NCI-H2227 treated with DMSO at 0.1 percent for 48 hours (cell line): Measurements from ENCODE around the gene KRTAP10-10.
"Not testable (repeated sequence)": the region's sequence is repeated elsewhere in the genome, so short reads cannot be mapped to it uniquely, and the experiment has no call there.

Experiments
- DNase-seq: peaks from one replicate; lab custom pipeline; 2025; lab: John Stamatoyannopoulos, UW

The KRTAP10-10 gene

GRCh38 chr21:44637018-44637850 lies at the start of gene KRTAP10-10:
Gene KRTAP10-10 (plus strand): TSS chr21:44637356. CDS start chr21:44637418, 62 bp downstream.
- peak; percentile 80 for DNase-seq

- DNase-seq, result no peak
These were observed 48.1 kb upstream of the KRTAP10-10 start for GRCh38 chr21:44589094-44589493.

- DNase-seq, result no peak
These were observed 47.4 kb upstream of the KRTAP10-10 start for GRCh38 chr21:44589586-44590305.

GRCh38 chr21:44590311-44590721 lies 46.8 kb upstream of the KRTAP10-10 start:
- no peak for DNase-seq

GRCh38 chr21:44590897-44591800 lies 46.0 kb upstream of the KRTAP10-10 start:
- DNase-seq, result not testable (repeated sequence)

GRCh38 chr21:44591801-44592130 lies 45.4 kb upstream of the KRTAP10-10 start:
- not testable (repeated sequence) for DNase-seq

GRCh38 chr21:44592446-44593311 lies 44.5 kb upstream of the KRTAP10-10 start, which contains the start of gene KRTAP10-6:
Gene KRTAP10-6 (minus strand): TSS chr21:44592505. CDS start chr21:44592484, 21 bp downstream.
- DNase-seq, result no peak

GRCh38 chr21:44593598-44594405 lies 43.4 kb upstream of the KRTAP10-10 start:
- DNase-seq, result no peak

GRCh38 chr21:44594406-44594916 lies 42.7 kb upstream of the KRTAP10-10 start:
- no peak for DNase-seq

- no peak for DNase-seq
These were observed 41.6 kb upstream of the KRTAP10-10 start for GRCh38 chr21:44595524-44595923.

- no peak for DNase-seq
These were observed 41.0 kb upstream of the KRTAP10-10 start for GRCh38 chr21:44596068-44596725.

GRCh38 chr21:44598061-44598460 lies 39.1 kb upstream of the KRTAP10-10 start:
- DNase-seq, result peak; percentile 25

- no peak for DNase-seq
These were observed 37.7 kb upstream of the KRTAP10-10 start for GRCh38 chr21:44599264-44600029.

- not testable (repeated sequence) for DNase-seq
These were observed 36.8 kb upstream of the KRTAP10-10 start, which contains the start of gene KRTAP10-7 for GRCh38 chr21:44600118-44600978. Gene KRTAP10-7 (plus strand): TSS chr21:44600597. CDS start chr21:44600622, 25 bp downstream.

- not testable (repeated sequence) for DNase-seq
These were observed 36.1 kb upstream of the KRTAP10-10 start for GRCh38 chr21:44601091-44601490.

- DNase-seq, result no peak
These were observed 35.3 kb upstream of the KRTAP10-10 start for GRCh38 chr21:44601596-44602462.

- no peak for DNase-seq
These were observed 34.7 kb upstream of the KRTAP10-10 start for GRCh38 chr21:44602463-44602850.
